ENCODE data around the gene SLC9C2. TPM values are rescaled to one million over a fixed set of nuclear protein-coding genes. Genes with fewer than 3 reads are reported as not detected.

The SLC9C2 gene
- total and polyA plus RNA-seq, 2 donors (not counting 1 experiment from before 2014, with no cell fraction given): not detected

DNA sequence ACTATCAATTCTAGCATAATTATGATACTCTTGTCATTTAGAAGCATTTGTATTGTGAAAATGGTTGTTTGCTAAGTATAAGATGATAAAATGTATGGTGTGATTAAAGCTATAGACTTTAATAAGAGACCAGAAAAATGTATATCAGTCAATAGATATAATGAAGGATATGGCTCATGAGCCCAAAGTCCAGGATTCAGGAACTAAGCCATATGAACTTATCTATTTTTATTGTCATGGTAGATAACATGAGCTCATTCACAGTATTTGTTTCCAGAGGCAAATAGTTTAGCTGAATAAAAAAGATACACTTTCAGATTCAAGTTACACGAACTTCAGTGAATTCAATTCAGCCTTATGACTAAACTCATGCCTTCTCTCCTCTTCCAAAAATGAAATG, 93.1 kb downstream of the SLC9C2 start:
- Histone ChIP-seq H3K36me3 (ENCODE audit: control insufficient read depth, insufficient read depth, low read length) (no peaks in the 10 kb centered on the region), H4K20me1 (ENCODE audit: control insufficient read depth, extremely low read depth, insufficient read depth, low read length) (no peaks in the 10 kb centered on the region)
- DNase-seq (ENCODE audit: low read depth in 2 of 2): no peak

DNA sequence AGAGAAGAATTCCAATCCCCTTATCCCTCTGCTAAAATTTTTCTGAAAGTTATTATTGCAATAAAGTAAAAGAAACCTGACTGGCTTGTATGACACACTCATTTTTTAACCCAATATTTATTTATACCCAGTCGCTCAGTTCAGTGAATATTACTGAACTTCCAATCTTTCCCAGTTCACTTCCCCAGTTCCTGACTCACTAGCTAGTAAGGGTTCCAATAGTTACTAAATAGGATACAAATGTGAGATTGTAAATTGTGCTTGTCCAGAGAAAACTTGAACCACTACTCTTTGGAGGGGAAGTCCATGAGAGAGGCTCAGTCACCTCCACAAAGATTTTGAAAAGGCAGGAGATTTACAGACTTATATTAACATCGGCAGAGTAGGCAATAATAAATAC, 94.3 kb downstream of the SLC9C2 start:
- TF ChIP-seq, protein P1, sequence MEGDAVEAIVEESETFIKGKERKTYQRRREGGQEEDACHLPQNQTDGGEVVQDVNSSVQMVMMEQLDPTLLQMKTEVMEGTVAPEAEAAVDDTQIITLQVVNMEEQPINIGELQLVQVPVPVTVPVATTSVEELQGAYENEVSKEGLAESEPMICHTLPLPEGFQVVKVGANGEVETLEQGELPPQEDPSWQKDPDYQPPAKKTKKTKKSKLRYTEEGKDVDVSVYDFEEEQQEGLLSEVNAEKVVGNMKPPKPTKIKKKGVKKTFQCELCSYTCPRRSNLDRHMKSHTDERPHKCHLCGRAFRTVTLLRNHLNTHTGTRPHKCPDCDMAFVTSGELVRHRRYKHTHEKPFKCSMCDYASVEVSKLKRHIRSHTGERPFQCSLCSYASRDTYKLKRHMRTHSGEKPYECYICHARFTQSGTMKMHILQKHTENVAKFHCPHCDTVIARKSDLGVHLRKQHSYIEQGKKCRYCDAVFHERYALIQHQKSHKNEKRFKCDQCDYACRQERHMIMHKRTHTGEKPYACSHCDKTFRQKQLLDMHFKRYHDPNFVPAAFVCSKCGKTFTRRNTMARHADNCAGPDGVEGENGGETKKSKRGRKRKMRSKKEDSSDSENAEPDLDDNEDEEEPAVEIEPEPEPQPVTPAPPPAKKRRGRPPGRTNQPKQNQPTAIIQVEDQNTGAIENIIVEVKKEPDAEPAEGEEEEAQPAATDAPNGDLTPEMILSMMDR (conservative IDR thresholded peaks at IDR 0.05 in 1 of 2, IDR thresholded peaks at IDR 0.05 in 1 of 2; ENCODE audit: low read depth in 1 of 2, low read length in 2 of 2): no peak
- no peak for TF ChIP-seq EZH2 (IDR thresholded peaks at IDR 0.05; ENCODE audit: low read length, missing control alignments)
- no peaks in the 10 kb centered on the region for H3K79me2 ChIP-seq (ENCODE audit: control insufficient read depth, insufficient read depth, low read length)
- no peaks in the 10 kb centered on the region for H3K9me3 ChIP-seq (ENCODE audit: control insufficient read depth, insufficient read depth, low read depth, low read length)
- H3K4me1 ChIP-seq (ENCODE audit: control insufficient read depth, extremely low read depth, insufficient read depth, low read length): peaks cover 7% of the 10 kb centered on the region
- H4K20me1 ChIP-seq (ENCODE audit: control insufficient read depth, extremely low read depth, insufficient read depth, low read length): no peaks in the 10 kb centered on the region
- peak in 1 of 2 donors; percentile 31 for DNase-seq (ENCODE audit: low read depth in 2 of 2)
- no peak overlapping the region for H3K9ac ChIP-seq (ENCODE audit: insufficient read depth, low read length)
- H3K4me2 ChIP-seq (ENCODE audit: extremely low read depth, insufficient read depth, low read length): no peak overlapping the region
- no peak overlapping the region for H2AFZ ChIP-seq (ENCODE audit: low read length)
- H3K36me3 ChIP-seq (ENCODE audit: control insufficient read depth, insufficient read depth, low read length): no peaks in the 10 kb centered on the region
- H3K27me3 ChIP-seq (ENCODE audit: control insufficient read depth, insufficient read depth, low read length): no peaks in the 10 kb centered on the region
- no peak overlapping the region for H3K27ac ChIP-seq (ENCODE audit: insufficient read depth, low read length)
- H3K4me3 ChIP-seq (replicated peaks in 1 of 4; ENCODE audit: control extremely low read depth in 1 of 4, insufficient read depth in 1 of 4, low read depth in 3 of 4, low read length in 4 of 4): no peak overlapping the region

More for the DNA sequence above, 93.1 kb downstream of the SLC9C2 start:
- TF ChIP-seq, protein P1 (conservative IDR thresholded peaks at IDR 0.05 in 1 of 2, IDR thresholded peaks at IDR 0.05 in 1 of 2; ENCODE audit: low read depth in 1 of 2, low read length in 2 of 2): no peak
- TF ChIP-seq EZH2 (IDR thresholded peaks at IDR 0.05; ENCODE audit: low read length, missing control alignments): no peak
- H3K27ac ChIP-seq (ENCODE audit: insufficient read depth, low read length): no peak overlapping the region
- no peak overlapping the region for H3K4me3 ChIP-seq (replicated peaks in 1 of 4; ENCODE audit: control extremely low read depth in 1 of 4, insufficient read depth in 1 of 4, low read depth in 3 of 4, low read length in 4 of 4)
- H3K4me1 ChIP-seq (ENCODE audit: control insufficient read depth, extremely low read depth, insufficient read depth, low read length): peaks cover 7% of the 10 kb centered on the region
- H3K79me2 ChIP-seq (ENCODE audit: control insufficient read depth, insufficient read depth, low read length): no peaks in the 10 kb centered on the region
- H3K4me2 ChIP-seq (ENCODE audit: extremely low read depth, insufficient read depth, low read length): no peak overlapping the region
- H3K27me3 ChIP-seq (ENCODE audit: control insufficient read depth, insufficient read depth, low read length): no peaks in the 10 kb centered on the region
- H3K9ac ChIP-seq (ENCODE audit: insufficient read depth, low read length): no peak overlapping the region
- no peak overlapping the region for H2AFZ ChIP-seq (ENCODE audit: low read length)
- H3K9me3 ChIP-seq (ENCODE audit: control insufficient read depth, insufficient read depth, low read depth, low read length): no peaks in the 10 kb centered on the region

DNA sequence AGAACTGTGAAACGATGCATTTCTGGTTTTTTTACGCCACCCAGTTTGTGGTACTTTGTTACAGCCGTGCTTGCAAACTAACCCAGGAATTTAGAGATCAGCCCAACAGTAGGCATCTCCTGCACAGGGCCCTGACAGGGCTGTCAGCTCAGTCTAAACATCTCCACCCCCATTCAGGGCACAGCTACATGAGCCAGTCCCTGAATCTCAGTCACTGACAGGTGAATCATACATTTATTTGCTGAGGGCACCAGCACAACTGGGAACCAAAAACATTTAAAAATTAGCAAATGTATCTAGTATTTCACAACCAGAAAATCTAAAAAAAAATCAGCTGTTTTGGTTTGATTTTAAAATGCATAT, 95.0 kb downstream of the SLC9C2 start:
- no peak for TF ChIP-seq EZH2 (IDR thresholded peaks at IDR 0.05; ENCODE audit: low read length, missing control alignments)
- TF ChIP-seq, protein P1 (conservative IDR thresholded peaks at IDR 0.05 in 1 of 2, IDR thresholded peaks at IDR 0.05 in 1 of 2; ENCODE audit: low read depth in 1 of 2, low read length in 2 of 2): no peak
- Histone ChIP-seq H3K4me2 (ENCODE audit: extremely low read depth, insufficient read depth, low read length) (peak overlapping the region; percentile 37), H2AFZ (ENCODE audit: low read length) (no peak overlapping the region), H3K36me3 (ENCODE audit: control insufficient read depth, insufficient read depth, low read length) (no peaks in the 10 kb centered on the region), H3K27ac (ENCODE audit: insufficient read depth, low read length) (peak overlapping the region; percentile 5), H3K4me1 (ENCODE audit: control insufficient read depth, extremely low read depth, insufficient read depth, low read length) (peaks cover 7% of the 10 kb centered on the region), H4K20me1 (ENCODE audit: control insufficient read depth, extremely low read depth, insufficient read depth, low read length) (no peaks in the 10 kb centered on the region), H3K9me3 (ENCODE audit: control insufficient read depth, insufficient read depth, low read depth, low read length) (no peaks in the 10 kb centered on the region), H3K27me3 (ENCODE audit: control insufficient read depth, insufficient read depth, low read length) (no peaks in the 10 kb centered on the region), H3K9ac (ENCODE audit: insufficient read depth, low read length) (no peak overlapping the region), H3K79me2 (ENCODE audit: control insufficient read depth, insufficient read depth, low read length) (no peaks in the 10 kb centered on the region), H3K4me3 (replicated peaks in 1 of 4; ENCODE audit: control extremely low read depth in 1 of 4, insufficient read depth in 1 of 4, low read depth in 3 of 4, low read length in 4 of 4) (no peak overlapping the region)
- peak in 1 of 2 donors; percentile 29 for DNase-seq (ENCODE audit: low read depth in 2 of 2)
